IPS-11a (cell line): Measurements from ENCODE around the gene ARF6.
"Not testable (repeated sequence)": the region's sequence is repeated elsewhere in the genome, so short reads cannot be mapped to it uniquely, and the experiment has no call there.

Source experiments
- H3K4me3 ChIP-seq: one replicate; pipeline ENCODE4 v1.5.1; 2013; ENCODE audit warnings: low read depth, low read length, control low read depth

ARF6 gene

GRCh38 chr14:49936882-49937281, 44.0 kb downstream of the ARF6 start:
- not testable (repeated sequence) for H3K4me3 ChIP-seq

- H3K4me3 ChIP-seq, result not testable (repeated sequence)
Measured at GRCh38 chr14:49939215-49939614, 46.3 kb downstream of the ARF6 start.

GRCh38 chr14:49939884-49940510, 47.1 kb downstream of the ARF6 start:
- no peak overlapping the region for H3K4me3 ChIP-seq

- no peak overlapping the region for H3K4me3 ChIP-seq
Measured at GRCh38 chr14:49940808-49941421, 48.0 kb downstream of the ARF6 start.

- H3K4me3 ChIP-seq, result no peak overlapping the region
Measured at GRCh38 chr14:49942090-49942489, 49.2 kb downstream of the ARF6 start.

GRCh38 chr14:49944501-49944900, 51.6 kb downstream of the ARF6 start:
- H3K4me3 ChIP-seq, result no peak overlapping the region

- H3K4me3 ChIP-seq, result no peak overlapping the region
Measured at GRCh38 chr14:49945448-49946319, 52.8 kb downstream of the ARF6 start.
